Fibroblast of lung (primary cell): ENCODE measurements around the gene SDCCAG8. TPM values are rescaled to one million over a fixed set of nuclear protein-coding genes. Genes with fewer than 3 reads are reported as not detected.

ENCODE experiments used
- DNase-seq, 2 donors: peaks; one replicate each; pipeline versions ENCODE4 v3.0.0 to v3.0.0-alpha.2; 2010; ENCODE audit warnings: low read depth in 2 of 2
- H2AFZ ChIP-seq: 2 replicates; pipeline ENCODE4 v1.5.1; 2012; ENCODE audit warnings: low read length, control low read depth, inconsistent platforms
- H3K27ac ChIP-seq: 2 replicates; pipeline ENCODE4 v1.5.1; 2011; ENCODE audit warnings: low read length, control low read depth; ENCODE audit not compliant: insufficient read depth
- H3K27me3 ChIP-seq: 2 replicates; pipeline ENCODE4 v1.5.1; 2011; ENCODE audit warnings: mild to moderate bottlenecking, low read length; ENCODE audit not compliant: control insufficient read depth, insufficient read depth
- H3K36me3 ChIP-seq: 2 replicates; pipeline ENCODE4 v1.5.1; 2011; ENCODE audit warnings: low read length; ENCODE audit not compliant: control insufficient read depth, insufficient read depth
- H3K4me1 ChIP-seq: 2 replicates; pipeline ENCODE4 v1.5.1; 2011; ENCODE audit warnings: low read length; ENCODE audit not compliant: control insufficient read depth, insufficient read depth; ENCODE audit errors: extremely low read depth
- H3K4me2 ChIP-seq: 2 replicates; pipeline ENCODE4 v1.5.1; 2011; ENCODE audit warnings: low read length, control low read depth; ENCODE audit not compliant: insufficient read depth; ENCODE audit errors: extremely low read depth
- H3K4me3 ChIP-seq, 4 experiments: fragments of 200-600 bp in 1 of 4; sonication (generic) in 1 of 4; replicated peaks in 1 of 4; 2 replicates each; pipeline ENCODE4 v1.5.1; 2011 to 2016; ENCODE audit warnings: low read length in 4 of 4, low read depth in 3 of 4, mild to moderate bottlenecking in 3 of 4, control low read depth in 2 of 4, inconsistent platforms in 1 of 4, mixed read lengths in 1 of 4; ENCODE audit not compliant: insufficient read depth in 1 of 4; ENCODE audit errors: control extremely low read depth in 1 of 4
- H3K79me2 ChIP-seq: 2 replicates; pipeline ENCODE4 v1.5.1; 2012; ENCODE audit warnings: mild to moderate bottlenecking, low read length, inconsistent platforms; ENCODE audit not compliant: control insufficient read depth, insufficient read depth
- H3K9ac ChIP-seq: 2 replicates; pipeline ENCODE4 v1.5.1; 2011; ENCODE audit warnings: mild to moderate bottlenecking, low read length, control low read depth; ENCODE audit not compliant: insufficient read depth
- H3K9me3 ChIP-seq: 2 replicates; pipeline ENCODE4 v1.5.1; 2012; ENCODE audit warnings: low read depth, low read length; ENCODE audit not compliant: control insufficient read depth, insufficient read depth
- H4K20me1 ChIP-seq: 2 replicates; pipeline ENCODE4 v1.5.1; 2011; ENCODE audit warnings: low read length; ENCODE audit not compliant: control insufficient read depth, insufficient read depth; ENCODE audit errors: extremely low read depth
- CTCF ChIP-seq, 2 donors: IDR thresholded peaks in 1 of 2; conservative IDR thresholded peaks in 1 of 2; 1 replicate in 1 of 2; 2 replicates in 1 of 2; pipeline ENCODE4 v1.5.1; 2011 to 2012; ENCODE audit warnings: low read length in 2 of 2, control low read depth in 1 of 2, inconsistent platforms in 1 of 2, low read depth in 1 of 2, mild to moderate bottlenecking in 1 of 2
- EZH2 ChIP-seq: IDR thresholded peaks from 2 replicates; pipeline ENCODE4 v1.5.1; 2012; ENCODE audit warnings: low read length, control low read depth, mild to moderate bottlenecking; ENCODE audit errors: missing control alignments
- polyA plus RNA-seq, 2 donors: library from polyadenylated mRNA; depleted of rRNA in 1 of 2; stranded (reverse) in 1 of 2; unstranded in 1 of 2; fragments of >200 nt; gene quantifications; 2 replicates each; pipeline ENCODE4 v1.2.1, GENCODE V29; 2011 to 2012; ENCODE audit warnings: missing spikeins in 1 of 2
- total RNA-seq: library from RNA; depleted of rRNA; stranded (reverse); fragments of >200 nt; gene quantifications from 2 replicates; pipeline ENCODE4 v1.2.1, GENCODE V29; 2014

SDCCAG8 gene
- total and polyA plus RNA-seq, 2 donors (not counting 1 experiment from before 2014, with no cell fraction given): 34.8 to 53.2 TPM

GRCh38 chr1:243227622-243228021, 28.2 kb upstream of the SDCCAG8 start:
- Histone ChIP-seq H3K27ac (no peak overlapping the region), H2AFZ (no peak overlapping the region), H3K9ac (no peak overlapping the region), H3K4me3 (no peak overlapping the region), H3K36me3 (no peaks in the 10 kb centered on the region), H3K4me1 (no peaks in the 10 kb centered on the region), H3K79me2 (peaks cover 94% of the 10 kb centered on the region), H3K4me2 (no peak overlapping the region), H3K9me3 (no peaks in the 10 kb centered on the region), H3K27me3 (no peaks in the 10 kb centered on the region), H4K20me1 (no peaks in the 10 kb centered on the region)
- TF ChIP-seq EZH2 (no peak), CTCF (conservative IDR thresholded peaks at IDR 0.05 in 1 of 2, IDR thresholded peaks at IDR 0.05 in 1 of 2; ENCODE audit: low read depth in 1 of 2, low read length in 2 of 2) (no peak)
- DNase-seq: no peak

- Histone ChIP-seq H3K27ac (no peak overlapping the region), H3K27me3 (no peaks in the 10 kb centered on the region), H3K4me3 (no peak overlapping the region), H3K79me2 (peaks cover 91% of the 10 kb centered on the region), H2AFZ (no peak overlapping the region), H3K9me3 (no peaks in the 10 kb centered on the region), H3K4me2 (no peak overlapping the region), H3K9ac (no peak overlapping the region), H3K4me1 (no peaks in the 10 kb centered on the region), H4K20me1 (no peaks in the 10 kb centered on the region), H3K36me3 (no peaks in the 10 kb centered on the region)
- peak in 1 of 2 donors; percentile 72 for DNase-seq
- TF ChIP-seq EZH2 (no peak), CTCF (conservative IDR thresholded peaks at IDR 0.05 in 1 of 2, IDR thresholded peaks at IDR 0.05 in 1 of 2; ENCODE audit: low read depth in 1 of 2, low read length in 2 of 2) (no peak)
These were observed 26.3 kb upstream of the SDCCAG8 start for GRCh38 chr1:243229526-243229925.

GRCh38 chr1:243230914-243231313, 24.9 kb upstream of the SDCCAG8 start:
- Histone ChIP-seq H3K27ac (no peak overlapping the region), H3K9ac (no peak overlapping the region), H3K27me3 (no peaks in the 10 kb centered on the region), H3K36me3 (no peaks in the 10 kb centered on the region), H3K4me1 (no peaks in the 10 kb centered on the region), H4K20me1 (no peaks in the 10 kb centered on the region), H2AFZ (no peak overlapping the region), H3K9me3 (no peaks in the 10 kb centered on the region), H3K79me2 (peaks cover 87% of the 10 kb centered on the region), H3K4me3 (no peak overlapping the region), H3K4me2 (no peak overlapping the region)
- TF ChIP-seq EZH2: no peak
- TF ChIP-seq CTCF (conservative IDR thresholded peaks at IDR 0.05 in 1 of 2, IDR thresholded peaks at IDR 0.05 in 1 of 2; ENCODE audit: low read depth in 1 of 2, low read length in 2 of 2): no peak
- peak; percentile 29 to 57 for DNase-seq
